Measurements from ENCODE around the gene VPS50. TPM values are rescaled to one million over a fixed set of nuclear protein-coding genes. Genes with fewer than 3 reads are reported as not detected.

Gene VPS50
- total RNA-seq, 1 donor: 34.4 TPM

DNA sequence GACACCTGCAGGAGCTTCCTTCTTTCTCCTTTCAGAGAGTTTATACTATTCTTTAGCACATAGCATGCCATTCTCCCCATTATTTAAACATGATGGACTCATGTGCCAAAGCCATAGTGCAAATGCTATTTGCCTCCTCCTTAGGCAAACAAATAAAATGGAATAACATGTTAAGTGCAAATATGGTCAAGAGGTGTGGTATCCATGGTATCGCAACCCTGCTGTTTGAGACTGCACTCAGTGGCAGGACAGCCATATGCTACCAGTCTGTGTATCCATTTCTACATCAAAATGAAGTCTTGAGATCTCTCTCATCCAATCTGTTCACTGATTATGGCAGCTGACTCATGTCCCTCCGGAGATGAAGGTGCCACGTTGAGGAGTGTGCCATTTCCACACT lies 28.7 kb upstream of the VPS50 start:
- peaks cover 20% of the 10 kb centered on the region for H3K27me3 ChIP-seq (ENCODE audit: insufficient read depth, low read length)
- H3K4me2 ChIP-seq (ENCODE audit: insufficient read depth, low read length): no peak overlapping the region
- no peak overlapping the region for H2AFZ ChIP-seq (ENCODE audit: low read length)
- H3K4me3 ChIP-seq (ENCODE audit: insufficient read depth, low read length): no peak overlapping the region
- no peak for DNase-seq (ENCODE audit: insufficient read length, low spot score, missing footprints)
- no peak overlapping the region for H3K27ac ChIP-seq (ENCODE audit: low read depth, low read length)
- no peaks in the 10 kb centered on the region for H3K36me3 ChIP-seq (ENCODE audit: insufficient read depth, low read length)
- TF ChIP-seq, protein P1, sequence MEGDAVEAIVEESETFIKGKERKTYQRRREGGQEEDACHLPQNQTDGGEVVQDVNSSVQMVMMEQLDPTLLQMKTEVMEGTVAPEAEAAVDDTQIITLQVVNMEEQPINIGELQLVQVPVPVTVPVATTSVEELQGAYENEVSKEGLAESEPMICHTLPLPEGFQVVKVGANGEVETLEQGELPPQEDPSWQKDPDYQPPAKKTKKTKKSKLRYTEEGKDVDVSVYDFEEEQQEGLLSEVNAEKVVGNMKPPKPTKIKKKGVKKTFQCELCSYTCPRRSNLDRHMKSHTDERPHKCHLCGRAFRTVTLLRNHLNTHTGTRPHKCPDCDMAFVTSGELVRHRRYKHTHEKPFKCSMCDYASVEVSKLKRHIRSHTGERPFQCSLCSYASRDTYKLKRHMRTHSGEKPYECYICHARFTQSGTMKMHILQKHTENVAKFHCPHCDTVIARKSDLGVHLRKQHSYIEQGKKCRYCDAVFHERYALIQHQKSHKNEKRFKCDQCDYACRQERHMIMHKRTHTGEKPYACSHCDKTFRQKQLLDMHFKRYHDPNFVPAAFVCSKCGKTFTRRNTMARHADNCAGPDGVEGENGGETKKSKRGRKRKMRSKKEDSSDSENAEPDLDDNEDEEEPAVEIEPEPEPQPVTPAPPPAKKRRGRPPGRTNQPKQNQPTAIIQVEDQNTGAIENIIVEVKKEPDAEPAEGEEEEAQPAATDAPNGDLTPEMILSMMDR (IDR thresholded peaks at IDR 0.05; ENCODE audit: extremely low read depth, low read depth, low read length): no peak
- H4K20me1 ChIP-seq (ENCODE audit: insufficient read depth, low read length): no peaks in the 10 kb centered on the region
- no peaks in the 10 kb centered on the region for H3K79me2 ChIP-seq (ENCODE audit: insufficient read depth, low read length)
- no peaks in the 10 kb centered on the region for H3K4me1 ChIP-seq (ENCODE audit: insufficient read depth, low read length)
- no peaks in the 10 kb centered on the region for H3K9me3 ChIP-seq (ENCODE audit: low read depth, low read length)

- Histone ChIP-seq H3K27me3 (ENCODE audit: insufficient read depth, low read length) (peaks cover 27% of the 10 kb centered on the region), H3K36me3 (ENCODE audit: insufficient read depth, low read length) (no peaks in the 10 kb centered on the region), H3K4me3 (ENCODE audit: insufficient read depth, low read length) (no peak overlapping the region), H3K9me3 (ENCODE audit: low read depth, low read length) (no peaks in the 10 kb centered on the region), H2AFZ (ENCODE audit: low read length) (no peak overlapping the region), H3K79me2 (ENCODE audit: insufficient read depth, low read length) (no peaks in the 10 kb centered on the region), H4K20me1 (ENCODE audit: insufficient read depth, low read length) (no peaks in the 10 kb centered on the region), H3K27ac (ENCODE audit: low read depth, low read length) (no peak overlapping the region), H3K4me1 (ENCODE audit: insufficient read depth, low read length) (no peaks in the 10 kb centered on the region), H3K4me2 (ENCODE audit: insufficient read depth, low read length) (no peak overlapping the region)
- TF ChIP-seq, protein P1 (IDR thresholded peaks at IDR 0.05; ENCODE audit: extremely low read depth, low read depth, low read length): no peak
- DNase-seq (ENCODE audit: insufficient read length, low spot score, missing footprints): no peak
Measured at GRCh38 chr7:93205046-93205445, 27.1 kb upstream of the VPS50 start.

- Histone ChIP-seq H3K36me3 (ENCODE audit: insufficient read depth, low read length) (no peaks in the 10 kb centered on the region), H3K9me3 (ENCODE audit: low read depth, low read length) (no peaks in the 10 kb centered on the region), H3K4me1 (ENCODE audit: insufficient read depth, low read length) (no peaks in the 10 kb centered on the region), H3K79me2 (ENCODE audit: insufficient read depth, low read length) (no peaks in the 10 kb centered on the region), H4K20me1 (ENCODE audit: insufficient read depth, low read length) (no peaks in the 10 kb centered on the region), H3K27me3 (ENCODE audit: insufficient read depth, low read length) (peaks cover 42% of the 10 kb centered on the region), H3K4me3 (ENCODE audit: insufficient read depth, low read length) (no peak overlapping the region), H3K4me2 (ENCODE audit: insufficient read depth, low read length) (no peak overlapping the region), H2AFZ (ENCODE audit: low read length) (no peak overlapping the region), H3K27ac (ENCODE audit: low read depth, low read length) (no peak overlapping the region)
- TF ChIP-seq, protein P1 (IDR thresholded peaks at IDR 0.05; ENCODE audit: extremely low read depth, low read depth, low read length): no peak
- DNase-seq (ENCODE audit: insufficient read length, low spot score, missing footprints): no peak
Measured at GRCh38 chr7:93211228-93211818, 20.8 kb upstream of the VPS50 start.

DNA sequence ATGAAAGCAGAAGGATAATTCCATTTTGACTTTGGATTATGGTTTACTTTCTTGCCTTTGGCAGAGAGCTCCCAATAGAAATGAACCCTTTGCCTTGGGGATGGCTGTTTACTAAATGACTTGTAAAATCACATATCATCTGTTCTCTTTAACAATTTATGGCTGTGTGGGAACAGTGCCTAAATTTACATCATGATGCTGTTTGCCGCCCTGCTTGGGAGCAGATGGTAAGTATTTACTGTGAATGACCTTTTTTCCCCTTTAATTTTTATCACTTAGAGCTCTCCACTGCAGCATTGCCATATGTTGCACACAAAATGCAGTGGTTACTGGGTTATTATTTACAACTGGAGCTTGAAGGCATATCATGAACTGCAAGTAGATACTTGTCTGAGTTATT lies 19.3 kb upstream of the VPS50 start:
- H3K4me3 ChIP-seq (ENCODE audit: insufficient read depth, low read length): no peak overlapping the region
- DNase-seq (ENCODE audit: insufficient read length, low spot score, missing footprints): no peak
- H2AFZ ChIP-seq (ENCODE audit: low read length): no peak overlapping the region
- no peaks in the 10 kb centered on the region for H3K4me1 ChIP-seq (ENCODE audit: insufficient read depth, low read length)
- no peak overlapping the region for H3K4me2 ChIP-seq (ENCODE audit: insufficient read depth, low read length)
- H3K9me3 ChIP-seq (ENCODE audit: low read depth, low read length): no peaks in the 10 kb centered on the region
- no peak overlapping the region for H3K27ac ChIP-seq (ENCODE audit: low read depth, low read length)
- no peaks in the 10 kb centered on the region for H3K36me3 ChIP-seq (ENCODE audit: insufficient read depth, low read length)
- peaks cover 46% of the 10 kb centered on the region for H3K27me3 ChIP-seq (ENCODE audit: insufficient read depth, low read length)
- no peaks in the 10 kb centered on the region for H4K20me1 ChIP-seq (ENCODE audit: insufficient read depth, low read length)
- TF ChIP-seq, protein P1 (IDR thresholded peaks at IDR 0.05; ENCODE audit: extremely low read depth, low read depth, low read length): no peak
- no peaks in the 10 kb centered on the region for H3K79me2 ChIP-seq (ENCODE audit: insufficient read depth, low read length)
